A673 (cell line): Measurements from ENCODE around the gene ZFYVE9.

Source experiments
- EZH2 ChIP-seq: fragments of 200-600 bp; sonication (generic); IDR thresholded peaks from 2 replicates; pipeline ENCODE4 v1.6.1; 2017; ENCODE audit warnings: borderline replicate concordance, low read depth, mild to moderate bottlenecking, mixed read lengths, antibody characterized with exemption, low read length; ENCODE audit not compliant: poor library complexity, severe bottlenecking
- TF ChIP-seq, protein P1 (sequence below): fragments of 300-800, 200-600 bp; sonication (generic); conservative IDR thresholded peaks from 2 replicates; pipeline ENCODE4 v1.5.1; 2017; ENCODE audit warnings: low read depth, mild to moderate bottlenecking, antibody characterized with exemption, low read length, moderate library complexity, mixed read lengths

- TF ChIP-seq EZH2: no peak
- TF ChIP-seq, protein P1, sequence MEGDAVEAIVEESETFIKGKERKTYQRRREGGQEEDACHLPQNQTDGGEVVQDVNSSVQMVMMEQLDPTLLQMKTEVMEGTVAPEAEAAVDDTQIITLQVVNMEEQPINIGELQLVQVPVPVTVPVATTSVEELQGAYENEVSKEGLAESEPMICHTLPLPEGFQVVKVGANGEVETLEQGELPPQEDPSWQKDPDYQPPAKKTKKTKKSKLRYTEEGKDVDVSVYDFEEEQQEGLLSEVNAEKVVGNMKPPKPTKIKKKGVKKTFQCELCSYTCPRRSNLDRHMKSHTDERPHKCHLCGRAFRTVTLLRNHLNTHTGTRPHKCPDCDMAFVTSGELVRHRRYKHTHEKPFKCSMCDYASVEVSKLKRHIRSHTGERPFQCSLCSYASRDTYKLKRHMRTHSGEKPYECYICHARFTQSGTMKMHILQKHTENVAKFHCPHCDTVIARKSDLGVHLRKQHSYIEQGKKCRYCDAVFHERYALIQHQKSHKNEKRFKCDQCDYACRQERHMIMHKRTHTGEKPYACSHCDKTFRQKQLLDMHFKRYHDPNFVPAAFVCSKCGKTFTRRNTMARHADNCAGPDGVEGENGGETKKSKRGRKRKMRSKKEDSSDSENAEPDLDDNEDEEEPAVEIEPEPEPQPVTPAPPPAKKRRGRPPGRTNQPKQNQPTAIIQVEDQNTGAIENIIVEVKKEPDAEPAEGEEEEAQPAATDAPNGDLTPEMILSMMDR: peak; percentile 79
Observed at GRCh38 chr1:52296345-52296744, 154.5 kb downstream of the ZFYVE9 start.
